ELR (cell line): ENCODE results near the gene KLHL41.
"Not testable (repeated sequence)": the region's sequence is repeated elsewhere in the genome, so short reads cannot be mapped to it uniquely, and the experiment has no call there.

Experiments
- DNase-seq: peaks from one replicate; pipeline ENCODE4 v3.0.0-alpha.2; 2015; ENCODE audit warnings: low read depth

Gene KLHL41

GRCh38 chr2:169573160-169573973, 63.9 kb downstream of the KLHL41 start, which contains the start of gene FASTKD1:
FASTKD1 (minus strand) TSS chr2:169573865; CDS start chr2:169572029, 1,836 bp downstream.
- DNase-seq = peak; percentile 93

- no peak for DNase-seq
Measured at GRCh38 chr2:169573974-169574299, 64.4 kb downstream of the KLHL41 start.

- not testable (repeated sequence) for DNase-seq
Measured at GRCh38 chr2:169574539-169574938, 65.0 kb downstream of the KLHL41 start.

- not testable (repeated sequence) for DNase-seq
Measured at GRCh38 chr2:169575264-169575663, 65.8 kb downstream of the KLHL41 start.
